Neural cell (in vitro differentiated cells): ENCODE data around the gene PARP12. TPM values are rescaled to one million over a fixed set of nuclear protein-coding genes. Genes with fewer than 3 reads are reported as not detected.

ENCODE experiments used
- H2AFZ ChIP-seq: fragments of 200-600, 300-800 bp; sonication (generic), shearing (Covaris generic); 2 replicates; pipeline ENCODE4 v1.6.0; 2014; ENCODE audit warnings: low read depth, mild to moderate bottlenecking, antibody characterized with exemption, low read length, moderate library complexity
- H3F3A ChIP-seq: fragments of 200-600 bp; shearing (Covaris generic); 2 replicates; pipeline ENCODE4 v1.6.1; 2016; ENCODE audit warnings: mild to moderate bottlenecking, moderate library complexity, mixed read lengths, antibody characterized with exemption, low read length; ENCODE audit not compliant: insufficient read depth, poor library complexity, severe bottlenecking
- H3K27ac ChIP-seq: fragments of 200-600, 300-800 bp; sonication (generic), shearing (Covaris generic); 2 replicates; pipeline ENCODE4 v1.5.1; 2014; ENCODE audit warnings: mild to moderate bottlenecking, low read length, moderate library complexity
- H3K27me3 ChIP-seq: fragments of 300-800, 200-600 bp; sonication (generic), shearing (Covaris generic); 2 replicates; pipeline ENCODE4 v1.6.0; 2014; ENCODE audit warnings: mild to moderate bottlenecking, low read depth, low read length, moderate library complexity; ENCODE audit not compliant: insufficient read depth
- H3K36me3 ChIP-seq: fragments of 300-800, 200-600 bp; sonication (generic), shearing (Covaris generic); 2 replicates; pipeline ENCODE4 v1.5.1; 2014; ENCODE audit warnings: mild to moderate bottlenecking, antibody characterized with exemption, low read length, moderate library complexity; ENCODE audit not compliant: insufficient read depth
- H3K4me2 ChIP-seq: fragments of 300-800, 200-600 bp; sonication (generic), shearing (Covaris generic); 2 replicates; pipeline ENCODE4 v1.6.0; 2014; ENCODE audit warnings: mild to moderate bottlenecking, low read length
- H3K4me3 ChIP-seq: fragments of 300-800, 200-600 bp; sonication (generic), shearing (Covaris generic); 2 replicates; pipeline ENCODE4 v1.5.1; 2014; ENCODE audit warnings: mild to moderate bottlenecking, low read length, moderate library complexity
- H3K79me2 ChIP-seq: fragments of 200-600 bp; shearing (Covaris generic); replicated peaks from 2 replicates; pipeline ENCODE4 v1.6.0; 2014; ENCODE audit warnings: mild to moderate bottlenecking, low read length, moderate library complexity; ENCODE audit not compliant: insufficient read depth
- H3K9ac ChIP-seq: fragments of 300-800, 200-600 bp; sonication (generic), shearing (Covaris generic); 2 replicates; pipeline ENCODE4 v1.6.1; 2016; ENCODE audit warnings: mild to moderate bottlenecking, low read length, mixed read lengths
- H3K9me2 ChIP-seq: fragments of 200-600 bp; shearing (Covaris generic); 2 replicates; pipeline ENCODE4 v1.6.1; 2016; ENCODE audit warnings: mild to moderate bottlenecking, low read length, mixed read lengths; ENCODE audit not compliant: insufficient read depth
- H3K9me3 ChIP-seq: fragments of 200-600, 300-800 bp; sonication (generic), shearing (Covaris generic); 2 replicates; pipeline ENCODE4 v1.6.1; 2016; ENCODE audit warnings: mild to moderate bottlenecking, mixed run types, low read length, moderate library complexity, mixed read lengths
- H4K20me1 ChIP-seq: fragments of 200-600 bp; shearing (Covaris generic); 2 replicates; pipeline ENCODE4 v1.6.1; 2016; ENCODE audit warnings: mild to moderate bottlenecking, mixed run types; ENCODE audit not compliant: insufficient read depth
- EP300 ChIP-seq: fragments of 450-650 bp; conservative IDR thresholded peaks from 2 replicates; pipeline ENCODE4 v1.6.1; 2014; ENCODE audit warnings: antibody characterized with exemption, mild to moderate bottlenecking, moderate library complexity; ENCODE audit not compliant: poor library complexity, severe bottlenecking
- EZH2 ChIP-seq: fragments of 200-600, 300-800 bp; shearing (Covaris generic), sonication (generic); IDR thresholded peaks from 2 replicates; pipeline ENCODE4 v1.6.1; 2014; ENCODE audit warnings: antibody characterized with exemption, low read length, borderline replicate concordance, mild to moderate bottlenecking; ENCODE audit not compliant: insufficient read depth, poor library complexity, severe bottlenecking
- MXI1 ChIP-seq: fragments of 450-650 bp; conservative IDR thresholded peaks from 2 replicates; pipeline ENCODE4 v1.6.1; 2014; ENCODE audit warnings: antibody characterized with exemption, mild to moderate bottlenecking; ENCODE audit not compliant: poor library complexity, severe bottlenecking
- POLR2AphosphoS5 ChIP-seq: IDR thresholded peaks from 2 replicates; pipeline ENCODE4 v1.6.1; 2012
- RAD21 ChIP-seq: fragments of 450-650 bp; conservative IDR thresholded peaks from 2 replicates; pipeline ENCODE4 v1.6.1; 2014; ENCODE audit warnings: antibody characterized with exemption, mild to moderate bottlenecking, moderate library complexity
- SMC3 ChIP-seq: fragments of 450-650 bp; conservative IDR thresholded peaks from 2 replicates; pipeline ENCODE4 v1.6.1; 2014; ENCODE audit warnings: antibody characterized with exemption, mild to moderate bottlenecking, moderate library complexity; ENCODE audit not compliant: poor library complexity
- TAF1 ChIP-seq: IDR thresholded peaks from 2 replicates; pipeline ENCODE4 v1.6.1; 2012; ENCODE audit warnings: low read depth
- polyA plus RNA-seq: library from polyadenylated mRNA; depleted of rRNA; stranded (reverse); fragments of >200 nt; gene quantifications from 2 replicates; pipeline ENCODE4 v1.2.3, GENCODE V29; 2014
- TF ChIP-seq, protein P1 (sequence below): fragments of 450-650 bp; IDR thresholded peaks from 2 replicates; pipeline ENCODE4 v1.5.1; 2014; ENCODE audit warnings: antibody characterized with exemption, mild to moderate bottlenecking, moderate library complexity; ENCODE audit not compliant: poor library complexity, severe bottlenecking
- TF ChIP-seq, protein P2 (sequence below): IDR thresholded peaks from 2 replicates; pipeline ENCODE4 v1.6.1; 2012; ENCODE audit warnings: borderline replicate concordance

The PARP12 gene
- polyA plus RNA-seq, 1 donor from 2014 or later, result not detected

DNA sequence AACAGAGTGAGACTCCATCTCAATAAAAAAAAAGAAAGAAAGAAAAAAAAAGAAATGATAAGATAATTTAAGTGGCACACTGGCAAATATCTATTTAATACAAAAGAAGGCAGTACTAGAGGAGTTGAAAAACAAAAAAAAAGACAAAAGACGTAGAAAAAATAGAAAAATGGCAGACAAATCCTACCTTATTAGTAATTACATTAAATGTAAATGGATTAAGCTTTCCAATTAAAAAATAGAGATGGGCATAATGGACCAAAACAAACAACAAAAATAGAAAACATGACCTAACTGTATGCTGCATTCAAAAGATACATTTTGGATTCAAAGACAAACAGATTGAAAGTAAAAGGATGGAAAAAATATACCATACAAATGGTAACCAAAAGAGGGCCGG lies 5.3 kb upstream of the PARP12 start:
- TF ChIP-seq RAD21 (no peak), POLR2AphosphoS5 (no peak), MXI1 (no peak)
- TF ChIP-seq, protein P1, sequence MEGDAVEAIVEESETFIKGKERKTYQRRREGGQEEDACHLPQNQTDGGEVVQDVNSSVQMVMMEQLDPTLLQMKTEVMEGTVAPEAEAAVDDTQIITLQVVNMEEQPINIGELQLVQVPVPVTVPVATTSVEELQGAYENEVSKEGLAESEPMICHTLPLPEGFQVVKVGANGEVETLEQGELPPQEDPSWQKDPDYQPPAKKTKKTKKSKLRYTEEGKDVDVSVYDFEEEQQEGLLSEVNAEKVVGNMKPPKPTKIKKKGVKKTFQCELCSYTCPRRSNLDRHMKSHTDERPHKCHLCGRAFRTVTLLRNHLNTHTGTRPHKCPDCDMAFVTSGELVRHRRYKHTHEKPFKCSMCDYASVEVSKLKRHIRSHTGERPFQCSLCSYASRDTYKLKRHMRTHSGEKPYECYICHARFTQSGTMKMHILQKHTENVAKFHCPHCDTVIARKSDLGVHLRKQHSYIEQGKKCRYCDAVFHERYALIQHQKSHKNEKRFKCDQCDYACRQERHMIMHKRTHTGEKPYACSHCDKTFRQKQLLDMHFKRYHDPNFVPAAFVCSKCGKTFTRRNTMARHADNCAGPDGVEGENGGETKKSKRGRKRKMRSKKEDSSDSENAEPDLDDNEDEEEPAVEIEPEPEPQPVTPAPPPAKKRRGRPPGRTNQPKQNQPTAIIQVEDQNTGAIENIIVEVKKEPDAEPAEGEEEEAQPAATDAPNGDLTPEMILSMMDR, result no peak
- TF ChIP-seq, protein P2, sequence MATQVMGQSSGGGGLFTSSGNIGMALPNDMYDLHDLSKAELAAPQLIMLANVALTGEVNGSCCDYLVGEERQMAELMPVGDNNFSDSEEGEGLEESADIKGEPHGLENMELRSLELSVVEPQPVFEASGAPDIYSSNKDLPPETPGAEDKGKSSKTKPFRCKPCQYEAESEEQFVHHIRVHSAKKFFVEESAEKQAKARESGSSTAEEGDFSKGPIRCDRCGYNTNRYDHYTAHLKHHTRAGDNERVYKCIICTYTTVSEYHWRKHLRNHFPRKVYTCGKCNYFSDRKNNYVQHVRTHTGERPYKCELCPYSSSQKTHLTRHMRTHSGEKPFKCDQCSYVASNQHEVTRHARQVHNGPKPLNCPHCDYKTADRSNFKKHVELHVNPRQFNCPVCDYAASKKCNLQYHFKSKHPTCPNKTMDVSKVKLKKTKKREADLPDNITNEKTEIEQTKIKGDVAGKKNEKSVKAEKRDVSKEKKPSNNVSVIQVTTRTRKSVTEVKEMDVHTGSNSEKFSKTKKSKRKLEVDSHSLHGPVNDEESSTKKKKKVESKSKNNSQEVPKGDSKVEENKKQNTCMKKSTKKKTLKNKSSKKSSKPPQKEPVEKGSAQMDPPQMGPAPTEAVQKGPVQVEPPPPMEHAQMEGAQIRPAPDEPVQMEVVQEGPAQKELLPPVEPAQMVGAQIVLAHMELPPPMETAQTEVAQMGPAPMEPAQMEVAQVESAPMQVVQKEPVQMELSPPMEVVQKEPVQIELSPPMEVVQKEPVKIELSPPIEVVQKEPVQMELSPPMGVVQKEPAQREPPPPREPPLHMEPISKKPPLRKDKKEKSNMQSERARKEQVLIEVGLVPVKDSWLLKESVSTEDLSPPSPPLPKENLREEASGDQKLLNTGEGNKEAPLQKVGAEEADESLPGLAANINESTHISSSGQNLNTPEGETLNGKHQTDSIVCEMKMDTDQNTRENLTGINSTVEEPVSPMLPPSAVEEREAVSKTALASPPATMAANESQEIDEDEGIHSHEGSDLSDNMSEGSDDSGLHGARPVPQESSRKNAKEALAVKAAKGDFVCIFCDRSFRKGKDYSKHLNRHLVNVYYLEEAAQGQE, result no peak
- Histone ChIP-seq H4K20me1 (no peaks in the 10 kb centered on the region), H3K27me3 (peaks cover 11% of the 10 kb centered on the region), H3K9me2 (no peaks in the 10 kb centered on the region), H3K79me2 (no peaks in the 10 kb centered on the region), H3K4me3 (no peak overlapping the region), H3K9me3 (peaks cover 3% of the 10 kb centered on the region), H3K9ac (no peak overlapping the region), H3K4me2 (no peak overlapping the region), H3K36me3 (no peaks in the 10 kb centered on the region), H3F3A (no peaks in the 10 kb centered on the region), H2AFZ (no peak overlapping the region), H3K27ac (no peak overlapping the region)

- TF ChIP-seq RAD21 (no peak), EZH2 (no peak), SMC3 (no peak), TAF1 (no peak), EP300 (no peak)
- TF ChIP-seq, protein P2, result no peak
- Histone ChIP-seq H2AFZ (no peak overlapping the region), H3K9me2 (no peaks in the 10 kb centered on the region), H4K20me1 (no peaks in the 10 kb centered on the region), H3K79me2 (no peaks in the 10 kb centered on the region), H3K36me3 (no peaks in the 10 kb centered on the region), H3K9ac (no peak overlapping the region), H3K27me3 (peaks cover 19% of the 10 kb centered on the region), H3F3A (no peaks in the 10 kb centered on the region), H3K4me2 (no peak overlapping the region), H3K4me3 (no peak overlapping the region), H3K27ac (no peak overlapping the region), H3K9me3 (peaks cover 4% of the 10 kb centered on the region)
Observed at GRCh38 chr7:140067052-140067451, 4.3 kb upstream of the PARP12 start.
